ENCODE results near the gene INAFM1. TPM values are rescaled to one million over a fixed set of nuclear protein-coding genes. Genes with fewer than 3 reads are reported as not detected.

Gene INAFM1
- total RNA-seq: 10 to 100 TPM in 2 of 4 donors, 1 to 10 TPM in 2; 7.2 to 17.2 (median 9.6) TPM

- intact Hi-C loops (cut with DNase I; ENCODE audit: low total_unique reads): no loop called here
- DNase-seq: peak; percentile 100
- WGBS, 2 donors (ENCODE audit: low coverage in 1 of 2): 0 to 3% methylated on average over 7 to 54 of the region's 72 CpGs
- TF ChIP-seq CTCF (IDR thresholded peaks at IDR 0.05) (no peak), EP300 (IDR thresholded peaks at IDR 0.05; ENCODE audit: low read depth) (no peak), POLR2AphosphoS5 (IDR thresholded peaks at IDR 0.05) (peak; percentile 52 to 68 (median 59)), POLR2A (IDR thresholded peaks at IDR 0.05) (peak; percentile 52)
- Histone ChIP-seq H3K27ac (peak within 1 kb of the TSS; percentile 96 to 100 (median 99)), H3K36me3 (peaks cover 0 to 18% (median 6%) of the 10 kb centered on the region in 4 donors), H3K9me3 (no peaks in the 10 kb centered on the region), H3K4me3 (peak within 1 kb of the TSS; percentile 70 to 93 (median 76)), H3K4me1 (peaks cover 0 to 32% (median 27%) of the 10 kb centered on the region in 4 donors), H3K27me3 (no peaks in the 10 kb centered on the region)
- in situ Hi-C loops (cut with MboI; ENCODE audit: low pct_ligation_motif_present in 1 of 4, low pct_unique_long_range_greater_than_20kb in 1 of 4, low sequenced_read_pairs in 3 of 4): no loop called here
Measured at GRCh38 chr19:47274071-47274890, at the start of gene INAFM1. TSS of gene INAFM1 (plus strand) at chr19:47274885. CDS start at chr19:47274920, 35 bp downstream.

GRCh38 chr19:47225746-47226425 lies 48.8 kb upstream of the INAFM1 start:
- peak; percentile 99 to 100 (median 100) for TF ChIP-seq POLR2AphosphoS5 (IDR thresholded peaks at IDR 0.05)
- no peak for TF ChIP-seq EP300 (IDR thresholded peaks at IDR 0.05; ENCODE audit: low read depth)
- TF ChIP-seq POLR2A (IDR thresholded peaks at IDR 0.05): peak; percentile 98
- TF ChIP-seq CTCF (IDR thresholded peaks at IDR 0.05): peak; percentile 23 to 54 (median 51)
- 0 to 5% methylated on average over 1 to 38 of the region's 59 CpGs for WGBS, 2 donors (ENCODE audit: low coverage in 1 of 2)
- intact Hi-C loops (cut with DNase I; ENCODE audit: low total_unique reads): no loop called here

GRCh38 chr19:47226426-47227351 lies 48.0 kb upstream of the INAFM1 start:
- H3K36me3 ChIP-seq: peaks cover 0 to 3% (median 0%) of the 10 kb centered on the region in 4 donors
- peak overlapping the region; percentile 36 to 96 (median 56) for H3K4me3 ChIP-seq
- H3K27ac ChIP-seq: peak overlapping the region; percentile 97 to 100 (median 99)
- H3K4me1 ChIP-seq: peaks cover 12 to 55% (median 37%) of the 10 kb centered on the region in 4 donors
- DNase-seq: peak; percentile 90
- in situ Hi-C loops (cut with MboI; ENCODE audit: low pct_ligation_motif_present in 1 of 4, low pct_unique_long_range_greater_than_20kb in 1 of 4, low sequenced_read_pairs in 3 of 4) (no loop called here), intact Hi-C loops (cut with DNase I; ENCODE audit: low total_unique reads) (no loop called here)
- 4 to 30% methylated on average over 2 to 27 of the region's 56 CpGs for WGBS, 2 donors (ENCODE audit: low coverage in 1 of 2)
- TF ChIP-seq CTCF (IDR thresholded peaks at IDR 0.05) (peak in 1 of 5 experiments; percentile 35), EP300 (IDR thresholded peaks at IDR 0.05; ENCODE audit: low read depth) (no peak), POLR2A (IDR thresholded peaks at IDR 0.05) (peak; percentile 86), POLR2AphosphoS5 (IDR thresholded peaks at IDR 0.05) (peak; percentile 86 to 91 (median 89))
- H3K27me3 ChIP-seq: no peaks in the 10 kb centered on the region
- H3K9me3 ChIP-seq: no peaks in the 10 kb centered on the region

More at GRCh38 chr19:47225746-47226425, 48.8 kb upstream of the INAFM1 start:
- in situ Hi-C loops (cut with MboI; ENCODE audit: low pct_ligation_motif_present in 1 of 4, low pct_unique_long_range_greater_than_20kb in 1 of 4, low sequenced_read_pairs in 3 of 4): no loop called here
- peaks cover 12 to 50% (median 33%) of the 10 kb centered on the region in 4 donors for H3K4me1 ChIP-seq
- H3K36me3 ChIP-seq: peaks cover 0 to 12% (median 3%) of the 10 kb centered on the region in 4 donors
- H3K27me3 ChIP-seq: no peaks in the 10 kb centered on the region
- peak overlapping the region; percentile 97 to 100 (median 99) for H3K27ac ChIP-seq
- H3K9me3 ChIP-seq: no peaks in the 10 kb centered on the region
- H3K4me3 ChIP-seq: peak overlapping the region; percentile 36 to 96 (median 56)
- DNase-seq: peak; percentile 93

Measured in transverse colon (tissue), 4 donors.